ENCODE results near the gene GFER.

GFER gene

GRCh38 chr16:2036200-2036966 is 52.4 kb downstream of the GFER start:
- no peak overlapping the region for H3K4me3 Mint-ChIP-seq

DNA sequence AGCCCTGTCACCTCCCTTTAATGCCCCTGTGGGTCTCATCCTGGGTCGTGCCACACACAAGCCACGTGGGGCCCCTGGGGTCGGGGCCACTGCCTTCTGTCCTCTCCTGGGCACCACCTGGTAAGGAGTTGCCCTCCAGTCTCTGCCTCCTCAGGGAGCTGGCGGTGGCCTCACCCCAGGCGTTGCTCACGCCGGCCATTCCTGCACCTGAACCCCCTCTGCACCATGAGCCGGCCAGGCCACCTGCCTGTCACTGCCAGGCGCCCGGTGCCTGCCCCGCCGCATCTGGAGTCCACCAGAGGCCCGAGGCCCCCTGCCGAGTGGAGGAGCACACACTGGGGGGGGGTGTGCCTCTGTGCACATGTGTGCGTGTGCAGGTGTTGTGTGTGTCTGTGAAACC is 53.1 kb downstream of the GFER start:
- H3K4me1 Mint-ChIP-seq (ENCODE audit: low read depth), result no peaks in the 10 kb centered on the region
- H3K4me3 Mint-ChIP-seq, result no peak overlapping the region
- H3K36me3 Mint-ChIP-seq (ENCODE audit: low read depth), result no peaks in the 10 kb centered on the region
- no peak overlapping the region for H3K27ac Mint-ChIP-seq
- peaks cover 5% of the 10 kb centered on the region for H3K27me3 Mint-ChIP-seq (ENCODE audit: low read depth)
- H3K9me3 Mint-ChIP-seq, result no peaks in the 10 kb centered on the region

More at GRCh38 chr16:2036200-2036966, 52.4 kb downstream of the GFER start:
- Mint-ChIP-seq H3K36me3 (ENCODE audit: low read depth) (no peaks in the 10 kb centered on the region), H3K9me3 (no peaks in the 10 kb centered on the region), H3K27me3 (ENCODE audit: low read depth) (peaks cover 5% of the 10 kb centered on the region), H3K27ac (no peak overlapping the region), H3K4me1 (ENCODE audit: low read depth) (no peaks in the 10 kb centered on the region)
